ENCODE data around the gene SLC11A1. TPM values are rescaled to one million over a fixed set of nuclear protein-coding genes. Genes with fewer than 3 reads are reported as not detected.
A peak's percentile ranks its signal among the peaks of the same experiment; 100 is the strongest.

The SLC11A1 gene
- total RNA-seq, 1 experiment from 2014 or later: 0.09 TPM

GRCh38 chr2:218393750-218394290 is 11.7 kb downstream of the SLC11A1 start:
- Mint-ChIP-seq H3K4me3 (ENCODE audit: unreplicated experiment) (no peak overlapping the region), H3K27ac (ENCODE audit: low read depth, unreplicated experiment) (no peak overlapping the region), H3K4me1 (ENCODE audit: insufficient read depth, unreplicated experiment) (peaks cover 12% of the 10 kb centered on the region), H3K9me3 (ENCODE audit: unreplicated experiment) (no peaks in the 10 kb centered on the region), H3K27me3 (ENCODE audit: insufficient read depth, unreplicated experiment) (no peaks in the 10 kb centered on the region), H3K36me3 (ENCODE audit: insufficient read depth, unreplicated experiment) (peaks cover 10% of the 10 kb centered on the region)
- intact Hi-C loops (cut with micrococcal nuclease): no loop called here
- no peak for TF ChIP-seq CTCF (IDR thresholded peaks at IDR 0.05; ENCODE audit: unreplicated experiment)
- CTCF ChIA-PET: interaction anchor here (0.6 to 6.4 kb wide), 10 partner anchors 9 to 580 kb away, joined by 3 to 49 read pairs (median 8); partner anchors contain the start of genes AAMP and PNKD
- no TSS peak for BruUV-seq (replicated peaks)
- POLR2A ChIA-PET: interaction anchor here (0.7 to 6.2 kb wide), 5 partner anchors 95 to 171 kb away, joined by 3 to 108 read pairs (median 3); partner anchors contain the start of genes PNKD and TMBIM1
- DNase-seq (ENCODE audit: unreplicated experiment): no peak

GRCh38 chr2:218394298-218395089 is 12.4 kb downstream of the SLC11A1 start:
- H3K9me3 Mint-ChIP-seq (ENCODE audit: unreplicated experiment): no peaks in the 10 kb centered on the region
- no peak overlapping the region for H3K27ac Mint-ChIP-seq (ENCODE audit: low read depth, unreplicated experiment)
- DNase-seq (ENCODE audit: unreplicated experiment): no peak
- peaks cover 12% of the 10 kb centered on the region for H3K4me1 Mint-ChIP-seq (ENCODE audit: insufficient read depth, unreplicated experiment)
- H3K36me3 Mint-ChIP-seq (ENCODE audit: insufficient read depth, unreplicated experiment): peaks cover 10% of the 10 kb centered on the region
- ChIA-PET POLR2A (interaction anchor here (0.7 to 6.2 kb wide), 7 partner anchors 12 to 124 kb away, joined by 3 to 108 read pairs (median 17); partner anchors contain the start of genes AAMP, PNKD and TMBIM1), CTCF (interaction anchor here (0.6 to 6.4 kb wide), 11 partner anchors 10 to 280 kb away, joined by 3 to 49 read pairs (median 6); partner anchors contain the start of genes AAMP, CATIP and PNKD)
- peak overlapping the region; percentile 28 for H3K4me3 Mint-ChIP-seq (ENCODE audit: unreplicated experiment)
- BruUV-seq (replicated peaks): no TSS peak
- intact Hi-C loops (cut with micrococcal nuclease): loop anchor here (5.0 kb wide), 1 partner anchor 207 kb away; no protein-coding TSS in a partner anchor
- no peaks in the 10 kb centered on the region for H3K27me3 Mint-ChIP-seq (ENCODE audit: insufficient read depth, unreplicated experiment)
- TF ChIP-seq CTCF (IDR thresholded peaks at IDR 0.05; ENCODE audit: unreplicated experiment): no peak

- Mint-ChIP-seq H3K36me3 (ENCODE audit: insufficient read depth, unreplicated experiment) (peaks cover 12% of the 10 kb centered on the region), H3K4me1 (ENCODE audit: insufficient read depth, unreplicated experiment) (peaks cover 12% of the 10 kb centered on the region), H3K27ac (ENCODE audit: low read depth, unreplicated experiment) (no peak overlapping the region), H3K4me3 (ENCODE audit: unreplicated experiment) (peak overlapping the region; percentile 28), H3K27me3 (ENCODE audit: insufficient read depth, unreplicated experiment) (no peaks in the 10 kb centered on the region), H3K9me3 (ENCODE audit: unreplicated experiment) (no peaks in the 10 kb centered on the region)
- no TSS peak for BruUV-seq (replicated peaks)
- DNase-seq (ENCODE audit: unreplicated experiment): no peak
- no peak for TF ChIP-seq CTCF (IDR thresholded peaks at IDR 0.05; ENCODE audit: unreplicated experiment)
- ChIA-PET POLR2A (interaction anchor here (0.7 to 6.2 kb wide), 7 partner anchors 11 to 175 kb away, joined by 3 to 108 read pairs (median 17); partner anchors contain the start of genes AAMP, PNKD and TMBIM1), CTCF (interaction anchor here (0.6 to 6.4 kb wide), 8 partner anchors 10 to 279 kb away, joined by 3 to 49 read pairs (median 10); partner anchors contain the start of genes AAMP, CATIP and PNKD)
- intact Hi-C loops (cut with micrococcal nuclease): loop anchor here (5.0 kb wide), 1 partner anchor 208 kb away; no protein-coding TSS in a partner anchor
Observed at GRCh38 chr2:218395090-218395444, 13.0 kb downstream of the SLC11A1 start.

GRCh38 chr2:218395456-218395825 is 13.4 kb downstream of the SLC11A1 start:
- Mint-ChIP-seq H3K4me3 (ENCODE audit: unreplicated experiment) (peak overlapping the region; percentile 98), H3K9me3 (ENCODE audit: unreplicated experiment) (no peaks in the 10 kb centered on the region), H3K4me1 (ENCODE audit: insufficient read depth, unreplicated experiment) (peaks cover 12% of the 10 kb centered on the region), H3K27ac (ENCODE audit: low read depth, unreplicated experiment) (peak overlapping the region; percentile 90), H3K36me3 (ENCODE audit: insufficient read depth, unreplicated experiment) (peaks cover 16% of the 10 kb centered on the region), H3K27me3 (ENCODE audit: insufficient read depth, unreplicated experiment) (no peaks in the 10 kb centered on the region)
- ChIA-PET POLR2A (interaction anchor here (0.5 to 6.2 kb wide), 12 partner anchors 11 to 177 kb away, joined by 3 to 108 read pairs (median 6); partner anchors contain the start of genes AAMP, PNKD and TMBIM1), CTCF (interaction anchor here (0.6 to 6.4 kb wide), 10 partner anchors 11 to 279 kb away, joined by 3 to 49 read pairs (median 8); partner anchors contain the start of genes AAMP, CATIP and PNKD)
- no peak for TF ChIP-seq CTCF (IDR thresholded peaks at IDR 0.05; ENCODE audit: unreplicated experiment)
- BruUV-seq (replicated peaks): no TSS peak
- intact Hi-C loops (cut with micrococcal nuclease): loop anchor here (5.0 kb wide), 1 partner anchor 208 kb away; no protein-coding TSS in a partner anchor
- no peak for DNase-seq (ENCODE audit: unreplicated experiment)
